ENCODE results near the gene RAD18. TPM values are rescaled to one million over a fixed set of nuclear protein-coding genes. Genes with fewer than 3 reads are reported as not detected.

Gene RAD18
- total RNA-seq, 1 donor from 2014 or later = 6.6 TPM

- DNase-seq (ENCODE audit: low spot score) = no peak
These were observed 23.5 kb upstream of the RAD18 start for GRCh38 chr3:8986741-8987140.

GRCh38 chr3:8985876-8986275 is 22.6 kb upstream of the RAD18 start:
- no peak for DNase-seq (ENCODE audit: low spot score)

GRCh38 chr3:8985411-8985831 is 22.1 kb upstream of the RAD18 start:
- no peak for DNase-seq (ENCODE audit: low spot score)

- DNase-seq (ENCODE audit: low spot score) = no peak
These were observed 21.3 kb upstream of the RAD18 start for GRCh38 chr3:8984526-8984925.

GRCh38 chr3:8984081-8984480 is 20.8 kb upstream of the RAD18 start:
- no peak for DNase-seq (ENCODE audit: low spot score)

- no peak for DNase-seq (ENCODE audit: low spot score)
These were observed 20.3 kb upstream of the RAD18 start for GRCh38 chr3:8983591-8983990.

GRCh38 chr3:8983026-8983425 is 19.8 kb upstream of the RAD18 start:
- no peak for DNase-seq (ENCODE audit: low spot score)

- DNase-seq (ENCODE audit: low spot score) = no peak
These were observed 19.2 kb upstream of the RAD18 start for GRCh38 chr3:8982509-8982908.

- DNase-seq (ENCODE audit: low spot score) = no peak
These were observed 18.4 kb upstream of the RAD18 start for GRCh38 chr3:8981700-8982099.

- DNase-seq (ENCODE audit: low spot score) = no peak
These were observed 18.0 kb upstream of the RAD18 start for GRCh38 chr3:8981296-8981695.

- DNase-seq (ENCODE audit: low spot score) = no peak
These were observed 17.5 kb upstream of the RAD18 start for GRCh38 chr3:8980756-8981257.

GRCh38 chr3:8979262-8979661 is 16.0 kb upstream of the RAD18 start:
- DNase-seq (ENCODE audit: low spot score) = no peak

GRCh38 chr3:8978551-8978950 is 15.3 kb upstream of the RAD18 start:
- no peak for DNase-seq (ENCODE audit: low spot score)

GRCh38 chr3:8976540-8977182 is 13.4 kb upstream of the RAD18 start:
- no peak for DNase-seq (ENCODE audit: low spot score)

GRCh38 chr3:8975081-8976020 is 12.1 kb upstream of the RAD18 start:
- DNase-seq (ENCODE audit: low spot score) = no peak

- no peak for DNase-seq (ENCODE audit: low spot score)
These were observed 11.2 kb upstream of the RAD18 start for GRCh38 chr3:8974458-8974857.

- no peak for DNase-seq (ENCODE audit: low spot score)
These were observed 9.4 kb upstream of the RAD18 start for GRCh38 chr3:8972639-8973038.

- DNase-seq (ENCODE audit: low spot score) = no peak
These were observed 7.8 kb upstream of the RAD18 start for GRCh38 chr3:8970971-8971589.

- no peak for DNase-seq (ENCODE audit: low spot score)
These were observed 6.0 kb upstream of the RAD18 start for GRCh38 chr3:8969241-8969640.

GRCh38 chr3:8968375-8968882 is 5.2 kb upstream of the RAD18 start:
- no peak for DNase-seq (ENCODE audit: low spot score)

- no peak for DNase-seq (ENCODE audit: low spot score)
These were observed 4.3 kb upstream of the RAD18 start for GRCh38 chr3:8967553-8967952.
